Stimulated activated naive B cell treated with anti-CD40 and anti-IgM and Interleukin-4, amounts not matched to agents 10 μg/mL and 1 μg/mL and 100 μg/mL, for 72 hours (primary cell): ENCODE data around the gene MYO19.

Experiments used
- ATAC-seq, 2 donors: fragments of 150-1000 bp; cut with Tn5 transposase; replicated peaks; 2 replicates each; pipeline ENCODE4 v1.10.0; 2021; ENCODE audit warnings: moderate library complexity in 1 of 2
- DNase-seq: peaks from one replicate; pipeline ENCODE4 v3.0.0; 2021
- H3K27ac Mint-ChIP-seq: one replicate; pipeline ENCODE4 v1.8.0; 2022; ENCODE audit warnings: mild to moderate bottlenecking, mixed read lengths
- H3K27me3 Mint-ChIP-seq, 2 donors: one replicate each; pipeline ENCODE4 v1.8.0; 2022; ENCODE audit warnings: mixed read lengths in 2 of 2
- H3K36me3 Mint-ChIP-seq, 2 donors: one replicate each; pipeline ENCODE4 v1.8.0; 2022; ENCODE audit warnings: mixed read lengths in 2 of 2, mild to moderate bottlenecking in 1 of 2
- H3K4me1 Mint-ChIP-seq, 2 donors: one replicate each; pipeline ENCODE4 v1.8.0; 2022; ENCODE audit warnings: mixed read lengths in 2 of 2, mild to moderate bottlenecking in 1 of 2
- H3K4me3 Mint-ChIP-seq, 2 donors: one replicate each; pipeline ENCODE4 v1.8.0; 2022; ENCODE audit warnings: mild to moderate bottlenecking in 2 of 2, mixed read lengths in 2 of 2, moderate library complexity in 1 of 2
- H3K9me3 Mint-ChIP-seq, 2 donors: one replicate each; pipeline ENCODE4 v1.8.0; 2022; ENCODE audit warnings: mixed read lengths in 2 of 2, mild to moderate bottlenecking in 1 of 2

MYO19 gene

DNA sequence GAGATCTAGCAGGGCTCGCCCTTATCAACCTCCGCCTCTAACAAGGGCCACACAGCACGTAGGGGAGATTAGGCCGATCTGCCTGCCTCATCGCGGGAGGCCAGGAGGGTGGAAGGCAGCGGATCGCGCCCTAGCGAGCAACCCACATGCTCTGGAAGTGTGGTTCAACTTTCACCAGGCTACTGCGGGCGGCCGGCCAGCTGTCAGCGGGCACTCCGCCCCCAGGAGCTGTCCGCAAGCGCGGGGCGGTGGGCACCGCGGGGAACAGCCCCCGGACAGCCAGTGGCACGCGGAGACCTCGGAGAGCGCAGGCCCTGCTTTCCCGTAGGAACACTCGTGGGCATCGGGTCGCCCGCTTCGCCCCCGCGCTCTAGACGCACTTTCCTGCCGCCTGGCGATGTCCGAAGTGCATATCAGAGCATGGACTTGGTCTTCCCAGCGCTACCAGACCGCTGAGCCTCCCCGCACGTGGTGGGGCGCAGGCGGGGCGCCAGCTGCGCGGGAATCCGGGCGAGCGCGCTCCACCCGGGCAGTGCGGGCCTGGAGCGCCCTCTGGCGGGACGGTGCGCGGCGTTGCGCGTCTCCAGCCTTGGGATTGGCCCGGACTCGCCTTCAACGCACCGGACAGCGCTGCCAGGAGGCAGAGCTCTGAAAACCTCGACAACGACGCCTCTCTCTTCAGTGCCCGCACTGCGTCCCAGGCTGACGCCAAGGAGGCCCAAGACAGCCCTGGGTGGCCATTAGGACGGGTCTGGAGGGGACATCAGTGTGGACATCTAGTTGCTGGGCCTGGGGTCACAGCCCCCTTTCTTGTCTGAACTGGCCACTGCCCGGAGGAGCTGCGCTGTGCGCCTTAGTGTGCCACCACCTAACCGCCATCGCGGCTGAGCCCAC is 51.8 kb downstream of the MYO19 start:
- Mint-ChIP-seq H3K27ac (peak overlapping the region; percentile 72), H3K9me3 (no peaks in the 10 kb centered on the region), H3K4me1 (peaks cover 15 to 43% of the 10 kb centered on the region in 2 donors), H3K36me3 (peaks cover 2% of the 10 kb centered on the region in 2 donors), H3K27me3 (peaks cover 25 to 34% of the 10 kb centered on the region in 2 donors), H3K4me3 (peak overlapping the region; percentile 72 to 75)
- ATAC-seq (peak; percentile 69 to 72), DNase-seq (peak; percentile 79)

DNA sequence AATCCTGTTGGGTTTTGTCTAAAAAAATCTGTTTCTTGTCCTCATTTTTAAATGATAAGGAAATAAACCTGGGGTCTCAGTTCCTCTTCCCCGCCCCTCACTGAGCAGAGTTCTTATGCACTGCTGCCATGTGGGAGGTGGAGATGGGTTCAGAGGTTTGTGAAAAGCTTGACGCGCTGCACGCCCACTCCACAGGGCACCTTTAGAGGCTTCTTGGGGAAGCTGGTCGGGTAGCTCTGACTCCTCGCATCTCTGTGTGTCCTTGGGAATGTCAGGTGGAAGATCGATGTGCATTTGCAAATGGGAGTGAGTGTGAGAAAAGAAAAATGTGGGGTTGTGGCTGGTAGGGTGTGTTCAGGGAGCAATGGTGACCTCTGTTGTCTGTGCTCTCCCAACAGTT is 52.8 kb downstream of the MYO19 start:
- Mint-ChIP-seq H3K9me3 (no peaks in the 10 kb centered on the region), H3K4me3 (peak overlapping the region in 1 of 2 donors; percentile 2), H3K27ac (no peak overlapping the region)

DNA sequence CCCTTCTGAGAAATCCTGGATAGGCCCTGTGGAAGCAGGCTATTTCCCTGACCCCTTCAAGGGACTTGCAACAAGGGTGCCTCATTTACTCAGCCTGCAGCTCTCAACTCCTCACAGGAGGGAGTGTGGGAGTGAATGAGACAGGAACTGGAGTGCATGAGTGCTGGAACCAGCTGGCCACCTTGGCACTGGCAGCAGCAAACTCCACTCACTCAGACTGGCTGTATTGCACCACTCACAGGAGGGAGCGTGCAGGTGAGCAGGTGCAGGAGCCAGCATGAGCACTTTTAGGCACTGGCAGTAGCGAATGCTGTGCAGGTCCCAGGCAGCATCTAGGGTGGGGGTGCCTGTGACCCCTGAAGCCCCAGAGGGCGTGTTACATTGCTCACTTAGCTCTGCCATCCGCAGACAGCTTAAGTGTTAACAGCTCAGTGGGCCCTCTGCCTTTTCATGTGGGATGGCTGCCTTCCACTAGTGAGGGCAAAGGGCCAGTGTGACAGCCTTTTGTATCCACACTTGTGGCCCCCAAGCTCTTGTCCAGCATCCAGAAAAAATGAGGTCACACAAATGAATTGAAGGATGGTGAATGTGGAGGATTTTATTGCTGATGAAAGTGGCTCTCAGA is 59.2 kb downstream of the MYO19 start:
- H3K9me3 Mint-ChIP-seq = no peaks in the 10 kb centered on the region
- H3K27me3 Mint-ChIP-seq = peaks cover 46 to 53% of the 10 kb centered on the region in 2 donors
- H3K4me3 Mint-ChIP-seq = no peak overlapping the region
- peaks cover 0 to 2% of the 10 kb centered on the region in 2 donors for H3K36me3 Mint-ChIP-seq
- DNase-seq (no peak), ATAC-seq (no peak)
- H3K27ac Mint-ChIP-seq = no peak overlapping the region
- peaks cover 6% of the 10 kb centered on the region in 2 donors for H3K4me1 Mint-ChIP-seq

More for the DNA sequence above, 52.8 kb downstream of the MYO19 start:
- no peak for ATAC-seq
- Mint-ChIP-seq H3K4me1 (peaks cover 13 to 35% of the 10 kb centered on the region in 2 donors), H3K27me3 (peaks cover 35 to 44% of the 10 kb centered on the region in 2 donors), H3K36me3 (peaks cover 2% of the 10 kb centered on the region in 2 donors)
- no peak for DNase-seq

DNA sequence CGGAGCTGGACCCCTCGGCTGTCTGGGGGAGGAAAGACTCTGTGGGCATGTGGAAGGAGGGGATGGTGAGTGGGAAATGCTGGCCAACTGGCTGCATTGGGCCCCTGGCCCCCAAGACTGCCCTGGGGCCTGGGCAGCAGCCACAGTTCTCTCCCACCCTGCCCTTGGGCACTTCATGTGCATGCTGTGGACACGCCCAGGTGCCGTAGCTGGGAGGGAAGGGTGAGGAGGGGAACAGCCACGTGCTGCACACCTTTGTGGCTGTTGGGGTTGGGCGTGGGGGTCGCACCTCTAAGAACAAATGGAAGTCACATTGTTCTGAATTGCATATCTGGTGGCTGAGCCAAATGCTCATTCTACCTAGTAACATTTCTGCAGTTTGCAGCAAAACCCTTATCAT is 60.1 kb downstream of the MYO19 start:
- no peak for DNase-seq
- ATAC-seq = no peak
- H3K4me3 Mint-ChIP-seq = no peak overlapping the region
- no peak overlapping the region for H3K27ac Mint-ChIP-seq
- no peaks in the 10 kb centered on the region for H3K9me3 Mint-ChIP-seq
- H3K27me3 Mint-ChIP-seq = peaks cover 44 to 52% of the 10 kb centered on the region in 2 donors
- peaks cover 8 to 13% of the 10 kb centered on the region in 2 donors for H3K4me1 Mint-ChIP-seq
- peaks cover 0 to 2% of the 10 kb centered on the region in 2 donors for H3K36me3 Mint-ChIP-seq

DNA sequence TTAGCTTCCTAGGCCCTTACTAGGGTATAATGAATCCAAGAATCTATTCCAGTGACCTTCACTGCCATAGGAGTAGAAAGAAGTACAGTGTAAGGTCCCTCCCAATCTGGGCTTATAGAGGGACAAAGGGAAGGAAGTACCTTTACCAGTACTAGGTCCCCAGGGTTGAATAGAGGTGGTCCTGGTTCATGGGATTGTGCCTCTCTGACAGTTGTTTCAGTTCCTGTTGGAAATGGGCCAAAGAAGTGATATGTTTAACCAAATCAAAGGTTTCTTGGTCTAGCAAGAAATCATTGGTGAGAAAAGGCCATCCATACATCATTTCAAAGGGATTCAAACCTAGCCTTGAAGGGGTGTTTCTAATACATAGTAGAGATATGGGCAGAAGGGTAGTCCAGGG is 64.2 kb downstream of the MYO19 start:
- DNase-seq (no peak), ATAC-seq (peak; percentile 70 to 78)
- H3K36me3 Mint-ChIP-seq = peaks cover 0 to 2% of the 10 kb centered on the region in 2 donors
- no peaks in the 10 kb centered on the region for H3K9me3 Mint-ChIP-seq
- peaks cover 36 to 54% of the 10 kb centered on the region in 2 donors for H3K27me3 Mint-ChIP-seq
- H3K4me3 Mint-ChIP-seq = no peak overlapping the region
- H3K27ac Mint-ChIP-seq = no peak overlapping the region
- H3K4me1 Mint-ChIP-seq = peaks cover 11 to 20% of the 10 kb centered on the region in 2 donors

DNA sequence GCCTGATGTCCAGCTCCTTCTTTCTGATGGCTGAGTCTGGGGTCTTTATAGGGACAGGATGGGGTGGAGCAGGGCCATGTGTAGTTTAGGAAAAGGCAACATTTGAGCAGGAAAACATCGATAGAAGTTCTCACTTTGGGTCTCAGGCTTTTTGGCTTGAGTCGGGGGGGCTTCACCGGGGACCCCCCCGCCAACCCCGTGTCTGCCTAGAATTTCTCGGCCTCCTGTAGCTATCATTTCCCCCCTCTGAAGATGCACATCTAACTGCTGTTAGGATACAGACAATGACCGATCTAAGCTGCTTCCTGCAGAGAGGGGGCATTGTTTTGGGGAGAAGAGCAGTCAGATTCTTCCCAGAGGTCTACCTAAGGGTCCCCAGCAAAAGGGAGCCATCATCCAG is 64.9 kb downstream of the MYO19 start:
- H3K4me1 Mint-ChIP-seq = peaks cover 11 to 20% of the 10 kb centered on the region in 2 donors
- H3K36me3 Mint-ChIP-seq = no peaks in the 10 kb centered on the region
- peaks cover 36 to 54% of the 10 kb centered on the region in 2 donors for H3K27me3 Mint-ChIP-seq
- no peak overlapping the region for H3K4me3 Mint-ChIP-seq
- H3K9me3 Mint-ChIP-seq = no peaks in the 10 kb centered on the region
- H3K27ac Mint-ChIP-seq = no peak overlapping the region
- ATAC-seq (no peak), DNase-seq (no peak)

DNA sequence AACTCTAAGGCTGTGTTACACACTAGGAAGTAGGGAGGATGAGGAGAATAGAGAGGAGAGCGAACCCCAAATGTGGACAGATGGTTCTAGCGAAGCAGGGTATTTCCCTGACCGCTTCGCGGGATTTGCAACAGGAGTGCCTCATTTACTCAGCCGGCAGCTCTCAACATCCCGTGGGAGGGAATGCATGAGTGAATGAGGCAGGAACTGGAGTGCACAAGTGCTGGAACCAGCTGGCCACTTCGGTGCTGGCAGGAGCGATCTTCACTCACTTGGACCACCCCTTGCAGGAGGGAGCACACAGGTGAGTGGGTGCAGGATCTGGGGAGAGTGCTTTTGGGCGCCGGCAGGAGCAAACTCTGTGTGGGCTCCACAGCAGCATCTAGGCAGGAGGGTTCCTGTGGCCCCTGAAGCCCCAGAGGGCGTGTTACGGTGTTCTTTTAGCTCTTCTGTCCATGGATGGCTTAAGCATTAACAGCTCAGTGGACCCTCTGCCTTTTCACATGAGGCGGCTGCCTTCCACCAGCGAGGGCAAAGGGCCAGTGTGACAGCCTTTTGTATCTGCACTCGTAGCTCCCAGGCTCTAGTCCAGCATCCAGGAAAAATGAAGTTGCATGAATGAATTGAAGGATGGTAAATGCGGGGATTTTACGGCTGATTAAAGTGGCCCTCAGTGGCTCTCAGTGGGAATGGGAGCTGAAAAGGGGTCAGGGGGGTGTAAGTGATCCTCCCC is 65.6 kb downstream of the MYO19 start:
- Mint-ChIP-seq H3K27ac (no peak overlapping the region), H3K4me3 (no peak overlapping the region), H3K36me3 (no peaks in the 10 kb centered on the region), H3K4me1 (peaks cover 11 to 20% of the 10 kb centered on the region in 2 donors), H3K27me3 (peaks cover 35 to 53% of the 10 kb centered on the region in 2 donors), H3K9me3 (no peaks in the 10 kb centered on the region)
- DNase-seq (no peak), ATAC-seq (no peak)

DNA sequence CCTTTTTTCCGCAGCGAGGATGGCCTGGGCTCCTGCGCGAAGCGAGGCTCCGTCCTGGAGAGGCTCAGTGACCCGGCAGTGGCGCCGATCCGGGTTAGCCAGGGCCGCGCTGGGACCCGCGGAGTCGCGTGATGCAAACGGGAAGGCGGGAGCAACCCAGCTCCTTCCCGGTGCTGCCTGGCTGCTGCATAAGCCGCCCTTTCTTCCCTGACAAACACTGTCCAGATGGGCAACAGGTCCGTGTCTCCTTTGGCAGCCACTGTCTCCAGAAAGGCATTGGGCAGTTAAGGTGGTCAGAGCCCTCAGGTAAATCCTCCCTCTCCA is 69.9 kb downstream of the MYO19 start:
- DNase-seq (no peak), ATAC-seq (no peak)
- H3K27ac Mint-ChIP-seq = no peak overlapping the region
- H3K27me3 Mint-ChIP-seq = peaks cover 54 to 67% of the 10 kb centered on the region in 2 donors
- H3K4me1 Mint-ChIP-seq = peaks cover 3 to 12% of the 10 kb centered on the region in 2 donors
- no peaks in the 10 kb centered on the region for H3K9me3 Mint-ChIP-seq
- no peaks in the 10 kb centered on the region for H3K36me3 Mint-ChIP-seq
- H3K4me3 Mint-ChIP-seq = no peak overlapping the region

DNA sequence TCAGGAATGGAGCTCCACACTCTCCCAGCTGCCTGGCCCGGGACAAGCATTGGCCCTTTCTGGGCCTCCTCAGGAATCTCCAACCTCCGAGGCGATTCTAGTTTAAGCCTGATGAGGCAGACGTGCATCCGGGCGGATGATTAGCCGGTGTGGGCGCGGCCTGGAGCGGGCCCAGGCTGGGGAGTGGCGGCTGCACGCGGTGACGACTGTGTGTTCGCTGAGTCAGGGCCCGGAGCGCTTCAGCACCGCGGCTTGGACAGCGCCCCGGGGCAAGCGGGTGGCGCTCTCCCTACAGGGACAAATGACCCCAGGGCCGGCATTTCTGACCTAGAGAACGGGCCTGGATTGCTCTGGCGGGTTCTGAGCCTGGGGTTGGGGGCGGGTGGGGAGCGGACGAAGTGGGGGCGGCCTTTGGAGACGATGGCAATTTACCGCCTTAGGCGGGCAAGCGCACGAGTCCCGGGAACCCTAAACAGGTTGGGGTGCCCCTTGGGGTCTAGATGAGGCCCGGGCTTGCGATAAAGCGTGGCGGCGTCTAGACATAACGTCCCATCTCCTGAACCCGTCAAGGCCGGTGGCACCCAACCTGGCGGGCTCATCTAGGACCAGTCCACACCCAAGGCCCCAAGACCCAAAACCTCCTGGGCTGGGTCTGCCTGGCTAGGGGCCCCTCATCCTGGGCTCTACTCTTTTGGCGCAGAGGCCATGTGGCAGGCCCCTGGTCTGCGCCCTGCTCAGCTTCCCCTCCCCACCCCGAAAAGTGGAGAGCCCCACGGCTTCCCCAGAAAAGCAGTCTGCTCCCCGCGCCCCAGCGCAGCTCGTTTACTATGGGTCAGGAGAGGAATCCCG is 70.5 kb downstream of the MYO19 start:
- Mint-ChIP-seq H3K4me3 (no peak overlapping the region), H3K36me3 (no peaks in the 10 kb centered on the region), H3K9me3 (no peaks in the 10 kb centered on the region), H3K27me3 (peaks cover 54 to 67% of the 10 kb centered on the region in 2 donors), H3K4me1 (peaks cover 3 to 11% of the 10 kb centered on the region in 2 donors), H3K27ac (no peak overlapping the region)
- ATAC-seq (peak; percentile 79 to 82), DNase-seq (peak; percentile 14)

DNA sequence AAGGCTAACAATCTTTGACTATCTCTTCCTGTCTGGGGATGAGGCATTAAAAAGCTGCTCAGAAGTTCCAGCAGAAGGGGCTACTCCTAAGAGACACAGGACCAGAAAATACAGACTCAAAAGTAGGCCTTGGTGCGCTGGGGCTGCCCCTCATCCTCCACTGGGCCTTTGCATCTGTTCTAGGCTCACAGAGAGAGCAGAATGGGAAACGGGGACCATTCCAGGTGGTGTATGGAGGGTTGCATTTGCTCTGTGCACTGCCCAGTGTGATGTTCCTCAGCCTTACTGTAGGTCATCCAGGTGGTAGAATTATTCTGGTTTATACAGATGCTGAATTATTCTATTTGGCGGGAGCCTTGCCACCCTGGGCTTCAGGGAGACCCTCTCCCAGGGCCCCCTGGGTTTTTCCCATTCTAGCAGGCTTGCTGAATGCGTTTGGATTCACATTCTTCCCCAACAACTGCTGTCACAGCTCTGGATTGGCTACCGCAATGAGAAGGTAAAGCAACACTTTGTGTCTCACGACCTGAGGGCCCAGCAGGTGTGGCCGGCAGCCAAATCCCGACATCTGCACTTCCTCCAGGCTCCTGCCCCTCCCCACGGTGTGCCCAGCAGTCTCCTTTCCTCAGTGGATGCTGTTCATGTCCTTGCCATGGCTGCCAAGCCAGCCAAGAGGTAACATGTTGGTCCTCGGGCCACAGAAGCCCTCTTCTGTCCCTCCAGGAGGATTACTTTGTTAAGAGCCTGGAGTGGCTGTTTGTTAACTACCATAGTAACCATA is 73.1 kb downstream of the MYO19 start:
- Mint-ChIP-seq H3K9me3 (no peaks in the 10 kb centered on the region), H3K27ac (no peak overlapping the region), H3K4me1 (peaks cover 0 to 5% of the 10 kb centered on the region in 2 donors), H3K36me3 (no peaks in the 10 kb centered on the region), H3K27me3 (peaks cover 47 to 64% of the 10 kb centered on the region in 2 donors), H3K4me3 (no peak overlapping the region)
- no peak for DNase-seq
- ATAC-seq = no peak

DNA sequence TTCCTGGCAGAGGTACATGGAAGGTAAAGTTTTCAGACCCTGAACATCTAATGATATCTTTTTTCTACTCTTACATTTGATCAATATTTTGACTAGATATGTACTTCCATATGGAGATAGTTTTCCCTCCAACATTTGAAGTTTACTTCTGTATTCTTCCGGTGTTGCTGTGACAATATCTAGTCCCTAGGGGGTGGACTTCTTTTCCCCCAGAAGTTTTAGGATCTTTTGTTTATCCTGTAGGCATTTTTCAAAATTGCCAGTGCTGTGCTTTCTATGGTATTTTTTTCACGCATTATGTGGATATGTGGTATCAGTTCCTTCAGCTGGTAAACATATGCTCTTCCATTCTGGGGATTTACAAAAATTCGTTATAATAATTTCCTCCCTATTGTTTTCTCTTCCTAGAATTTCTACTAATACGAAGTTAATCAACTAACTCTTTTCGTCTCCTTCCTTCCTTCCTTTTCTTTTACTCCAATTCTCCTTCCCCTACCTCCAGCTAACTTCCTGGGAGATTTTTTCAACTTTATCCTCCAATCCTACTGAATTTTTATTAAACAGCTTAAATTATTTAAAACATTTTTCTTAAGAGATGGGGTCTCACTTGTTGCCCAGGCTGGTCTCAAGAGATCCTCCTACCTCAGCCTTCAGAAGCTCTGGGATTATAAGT is 74.3 kb downstream of the MYO19 start:
- no peaks in the 10 kb centered on the region for H3K36me3 Mint-ChIP-seq
- no peak overlapping the region for H3K27ac Mint-ChIP-seq
- H3K27me3 Mint-ChIP-seq = peaks cover 44 to 53% of the 10 kb centered on the region in 2 donors
- H3K4me3 Mint-ChIP-seq = no peak overlapping the region
- ATAC-seq = no peak
- peaks cover 0 to 5% of the 10 kb centered on the region in 2 donors for H3K4me1 Mint-ChIP-seq
- DNase-seq = no peak
- H3K9me3 Mint-ChIP-seq = no peaks in the 10 kb centered on the region

DNA sequence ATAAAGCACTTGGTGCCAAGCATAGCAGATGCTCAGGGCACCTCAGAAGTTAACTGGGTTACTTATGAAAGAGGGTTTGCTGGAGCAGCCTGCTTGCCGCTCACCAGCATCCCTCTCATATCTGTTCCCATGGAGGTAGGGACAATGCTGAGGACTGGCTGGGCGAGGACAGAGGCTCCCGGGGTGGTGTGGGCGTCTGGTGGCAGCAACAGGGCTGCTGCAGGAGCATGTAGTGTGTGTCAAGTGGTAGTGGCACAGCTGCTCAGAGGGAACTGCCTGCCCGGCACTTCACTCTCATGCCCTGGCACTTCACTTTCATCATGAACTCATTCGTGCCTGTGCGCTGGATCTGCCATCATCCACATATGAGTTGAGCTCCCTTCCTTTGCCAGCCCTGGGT is 75.1 kb downstream of the MYO19 start:
- no peaks in the 10 kb centered on the region for H3K9me3 Mint-ChIP-seq
- no peak for ATAC-seq
- H3K4me3 Mint-ChIP-seq = no peak overlapping the region
- DNase-seq = no peak
- H3K27ac Mint-ChIP-seq = no peak overlapping the region
- H3K27me3 Mint-ChIP-seq = peaks cover 40 to 45% of the 10 kb centered on the region in 2 donors
- peaks cover 0 to 5% of the 10 kb centered on the region in 2 donors for H3K4me1 Mint-ChIP-seq
- H3K36me3 Mint-ChIP-seq = no peaks in the 10 kb centered on the region

DNA sequence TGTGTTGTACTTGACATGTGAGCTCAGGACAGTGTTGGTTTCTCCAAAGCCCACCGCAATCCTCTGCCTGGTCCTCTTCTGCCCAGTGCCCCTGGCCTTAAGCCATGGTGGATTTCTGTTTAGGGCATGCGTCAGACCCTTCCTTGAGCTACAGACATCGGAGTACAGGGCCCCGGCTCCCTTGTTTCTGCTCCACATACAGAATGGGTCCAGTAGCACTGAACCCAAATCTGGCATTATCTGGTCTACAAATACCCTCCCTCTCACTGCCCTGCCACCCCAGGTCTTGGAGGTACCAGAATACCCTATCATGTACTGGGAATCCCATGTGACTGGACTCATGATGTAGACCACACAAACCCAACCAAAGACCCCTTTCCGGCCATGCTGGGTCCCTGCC is 75.6 kb downstream of the MYO19 start:
- Mint-ChIP-seq H3K4me3 (no peak overlapping the region), H3K36me3 (no peaks in the 10 kb centered on the region), H3K9me3 (no peaks in the 10 kb centered on the region), H3K27ac (no peak overlapping the region), H3K4me1 (peaks cover 0 to 5% of the 10 kb centered on the region in 2 donors), H3K27me3 (peaks cover 40 to 41% of the 10 kb centered on the region in 2 donors)
- DNase-seq = no peak
- no peak for ATAC-seq
